ENCODE results near the gene OMD. TPM values are rescaled to one million over a fixed set of nuclear protein-coding genes. Genes with fewer than 3 reads are reported as not detected.

Gene OMD
- total and polyA plus RNA-seq, 9 of the 15 experiments (the other 6 are each of a cell fraction or from before 2014, with no cell fraction given) = 0.21 TPM; not detected in 8

GRCh38 chr9:92402360-92402759 lies 21.9 kb downstream of the OMD start:
- Histone ChIP-seq H4K20me1 (replicated peaks; ENCODE audit: control insufficient read depth, insufficient read depth, low read length) (no peaks in the 10 kb centered on the region), H2AFZ (ENCODE audit: low read depth, low read length) (no peak overlapping the region), H3K9me3 (replicated peaks; ENCODE audit: control insufficient read depth, insufficient read depth, low read depth, low read length) (no peaks in the 10 kb centered on the region), H3K79me2 (ENCODE audit: control insufficient read depth, insufficient read depth, low read length) (no peaks in the 10 kb centered on the region), H3K27me3 (ENCODE audit: control insufficient read depth in 2 of 2, insufficient read depth in 2 of 2, low read length in 2 of 2) (no peaks in the 10 kb centered on the region), H3K4me3 (no peak overlapping the region), H3K4me1 (replicated peaks in 1 of 2; ENCODE audit: control insufficient read depth in 2 of 2, insufficient read depth in 2 of 2, low read length in 2 of 2) (peaks cover 0 to 11% of the 10 kb centered on the region in 2 experiments; a peak in 2 of 5 replicates), H3K9ac (ENCODE audit: insufficient read depth in 1 of 2, low read depth in 2 of 2, low read length in 2 of 2) (no peak overlapping the region), H3K27ac (ENCODE audit: extremely low read depth, low read depth, low read length) (no peak overlapping the region), H3K9me1 (ENCODE audit: control insufficient read depth, insufficient read depth, low read length) (no peaks in the 10 kb centered on the region), H3K4me2 (ENCODE audit: insufficient read depth, low read length) (no peak overlapping the region), H3K36me3 (ENCODE audit: control insufficient read depth, insufficient read depth, low read length) (no peaks in the 10 kb centered on the region)
- intact Hi-C loops (cut with micrococcal nuclease) = no loop called here
- FAIRE-seq (no peak), ATAC-seq (no peak), DNase-seq (ENCODE audit: extremely low read depth in 1 of 4, low spot score in 3 of 4) (no peak)
- in situ Hi-C loops (cut with MboI) = no loop called here
- ChIA-PET CTCF (ENCODE audit: low intra/inter-chr PET ratio) (no interaction called here), POLR2A (no interaction called here)
- BruUV-seq (replicated peaks) = no TSS peak
- WGBS (ENCODE audit: insufficient coverage, low coverage, missing lambda C conversion rate) = 56% methylated on average over 1 of the region's 1 CpG
- TF ChIP-seq, protein P1, sequence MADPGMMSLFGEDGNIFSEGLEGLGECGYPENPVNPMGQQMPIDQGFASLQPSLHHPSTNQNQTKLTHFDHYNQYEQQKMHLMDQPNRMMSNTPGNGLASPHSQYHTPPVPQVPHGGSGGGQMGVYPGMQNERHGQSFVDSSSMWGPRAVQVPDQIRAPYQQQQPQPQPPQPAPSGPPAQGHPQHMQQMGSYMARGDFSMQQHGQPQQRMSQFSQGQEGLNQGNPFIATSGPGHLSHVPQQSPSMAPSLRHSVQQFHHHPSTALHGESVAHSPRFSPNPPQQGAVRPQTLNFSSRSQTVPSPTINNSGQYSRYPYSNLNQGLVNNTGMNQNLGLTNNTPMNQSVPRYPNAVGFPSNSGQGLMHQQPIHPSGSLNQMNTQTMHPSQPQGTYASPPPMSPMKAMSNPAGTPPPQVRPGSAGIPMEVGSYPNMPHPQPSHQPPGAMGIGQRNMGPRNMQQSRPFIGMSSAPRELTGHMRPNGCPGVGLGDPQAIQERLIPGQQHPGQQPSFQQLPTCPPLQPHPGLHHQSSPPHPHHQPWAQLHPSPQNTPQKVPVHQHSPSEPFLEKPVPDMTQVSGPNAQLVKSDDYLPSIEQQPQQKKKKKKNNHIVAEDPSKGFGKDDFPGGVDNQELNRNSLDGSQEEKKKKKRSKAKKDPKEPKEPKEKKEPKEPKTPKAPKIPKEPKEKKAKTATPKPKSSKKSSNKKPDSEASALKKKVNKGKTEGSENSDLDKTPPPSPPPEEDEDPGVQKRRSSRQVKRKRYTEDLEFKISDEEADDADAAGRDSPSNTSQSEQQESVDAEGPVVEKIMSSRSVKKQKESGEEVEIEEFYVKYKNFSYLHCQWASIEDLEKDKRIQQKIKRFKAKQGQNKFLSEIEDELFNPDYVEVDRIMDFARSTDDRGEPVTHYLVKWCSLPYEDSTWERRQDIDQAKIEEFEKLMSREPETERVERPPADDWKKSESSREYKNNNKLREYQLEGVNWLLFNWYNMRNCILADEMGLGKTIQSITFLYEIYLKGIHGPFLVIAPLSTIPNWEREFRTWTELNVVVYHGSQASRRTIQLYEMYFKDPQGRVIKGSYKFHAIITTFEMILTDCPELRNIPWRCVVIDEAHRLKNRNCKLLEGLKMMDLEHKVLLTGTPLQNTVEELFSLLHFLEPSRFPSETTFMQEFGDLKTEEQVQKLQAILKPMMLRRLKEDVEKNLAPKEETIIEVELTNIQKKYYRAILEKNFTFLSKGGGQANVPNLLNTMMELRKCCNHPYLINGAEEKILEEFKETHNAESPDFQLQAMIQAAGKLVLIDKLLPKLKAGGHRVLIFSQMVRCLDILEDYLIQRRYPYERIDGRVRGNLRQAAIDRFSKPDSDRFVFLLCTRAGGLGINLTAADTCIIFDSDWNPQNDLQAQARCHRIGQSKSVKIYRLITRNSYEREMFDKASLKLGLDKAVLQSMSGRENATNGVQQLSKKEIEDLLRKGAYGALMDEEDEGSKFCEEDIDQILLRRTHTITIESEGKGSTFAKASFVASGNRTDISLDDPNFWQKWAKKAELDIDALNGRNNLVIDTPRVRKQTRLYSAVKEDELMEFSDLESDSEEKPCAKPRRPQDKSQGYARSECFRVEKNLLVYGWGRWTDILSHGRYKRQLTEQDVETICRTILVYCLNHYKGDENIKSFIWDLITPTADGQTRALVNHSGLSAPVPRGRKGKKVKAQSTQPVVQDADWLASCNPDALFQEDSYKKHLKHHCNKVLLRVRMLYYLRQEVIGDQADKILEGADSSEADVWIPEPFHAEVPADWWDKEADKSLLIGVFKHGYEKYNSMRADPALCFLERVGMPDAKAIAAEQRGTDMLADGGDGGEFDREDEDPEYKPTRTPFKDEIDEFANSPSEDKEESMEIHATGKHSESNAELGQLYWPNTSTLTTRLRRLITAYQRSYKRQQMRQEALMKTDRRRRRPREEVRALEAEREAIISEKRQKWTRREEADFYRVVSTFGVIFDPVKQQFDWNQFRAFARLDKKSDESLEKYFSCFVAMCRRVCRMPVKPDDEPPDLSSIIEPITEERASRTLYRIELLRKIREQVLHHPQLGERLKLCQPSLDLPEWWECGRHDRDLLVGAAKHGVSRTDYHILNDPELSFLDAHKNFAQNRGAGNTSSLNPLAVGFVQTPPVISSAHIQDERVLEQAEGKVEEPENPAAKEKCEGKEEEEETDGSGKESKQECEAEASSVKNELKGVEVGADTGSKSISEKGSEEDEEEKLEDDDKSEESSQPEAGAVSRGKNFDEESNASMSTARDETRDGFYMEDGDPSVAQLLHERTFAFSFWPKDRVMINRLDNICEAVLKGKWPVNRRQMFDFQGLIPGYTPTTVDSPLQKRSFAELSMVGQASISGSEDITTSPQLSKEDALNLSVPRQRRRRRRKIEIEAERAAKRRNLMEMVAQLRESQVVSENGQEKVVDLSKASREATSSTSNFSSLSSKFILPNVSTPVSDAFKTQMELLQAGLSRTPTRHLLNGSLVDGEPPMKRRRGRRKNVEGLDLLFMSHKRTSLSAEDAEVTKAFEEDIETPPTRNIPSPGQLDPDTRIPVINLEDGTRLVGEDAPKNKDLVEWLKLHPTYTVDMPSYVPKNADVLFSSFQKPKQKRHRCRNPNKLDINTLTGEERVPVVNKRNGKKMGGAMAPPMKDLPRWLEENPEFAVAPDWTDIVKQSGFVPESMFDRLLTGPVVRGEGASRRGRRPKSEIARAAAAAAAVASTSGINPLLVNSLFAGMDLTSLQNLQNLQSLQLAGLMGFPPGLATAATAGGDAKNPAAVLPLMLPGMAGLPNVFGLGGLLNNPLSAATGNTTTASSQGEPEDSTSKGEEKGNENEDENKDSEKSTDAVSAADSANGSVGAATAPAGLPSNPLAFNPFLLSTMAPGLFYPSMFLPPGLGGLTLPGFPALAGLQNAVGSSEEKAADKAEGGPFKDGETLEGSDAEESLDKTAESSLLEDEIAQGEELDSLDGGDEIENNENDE (IDR thresholded peaks at IDR 0.05; ENCODE audit: low read depth, low read length) = no peak
- TF ChIP-seq CHCHD3 (CRISPR knock-in tag; IDR thresholded peaks at IDR 0.05) (no peak), ILF3 (IDR thresholded peaks at IDR 0.05; ENCODE audit: borderline replicate concordance) (no peak), HMG20B (CRISPR knock-in tag; IDR thresholded peaks at IDR 0.05) (no peak), HEY1 (CRISPR knock-in tag; IDR thresholded peaks at IDR 0.05; ENCODE audit: borderline replicate concordance) (no peak), TFE3 (CRISPR knock-in tag; IDR thresholded peaks at IDR 0.05) (no peak), NFE2L1 (tag; IDR thresholded peaks at IDR 0.05; ENCODE audit: borderline replicate concordance, low read depth) (no peak), PML (IDR thresholded peaks at IDR 0.05; ENCODE audit: low read length) (no peak)
- TF ChIP-seq, protein P2, sequence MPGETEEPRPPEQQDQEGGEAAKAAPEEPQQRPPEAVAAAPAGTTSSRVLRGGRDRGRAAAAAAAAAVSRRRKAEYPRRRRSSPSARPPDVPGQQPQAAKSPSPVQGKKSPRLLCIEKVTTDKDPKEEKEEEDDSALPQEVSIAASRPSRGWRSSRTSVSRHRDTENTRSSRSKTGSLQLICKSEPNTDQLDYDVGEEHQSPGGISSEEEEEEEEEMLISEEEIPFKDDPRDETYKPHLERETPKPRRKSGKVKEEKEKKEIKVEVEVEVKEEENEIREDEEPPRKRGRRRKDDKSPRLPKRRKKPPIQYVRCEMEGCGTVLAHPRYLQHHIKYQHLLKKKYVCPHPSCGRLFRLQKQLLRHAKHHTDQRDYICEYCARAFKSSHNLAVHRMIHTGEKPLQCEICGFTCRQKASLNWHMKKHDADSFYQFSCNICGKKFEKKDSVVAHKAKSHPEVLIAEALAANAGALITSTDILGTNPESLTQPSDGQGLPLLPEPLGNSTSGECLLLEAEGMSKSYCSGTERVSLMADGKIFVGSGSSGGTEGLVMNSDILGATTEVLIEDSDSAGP (CRISPR knock-in tag; IDR thresholded peaks at IDR 0.05) = no peak
